ENCODE data around the gene NDUFAF2. TPM values are rescaled to one million over a fixed set of nuclear protein-coding genes. Genes with fewer than 3 reads are reported as not detected.

Gene NDUFAF2
- total RNA-seq, 2 experiments from 2014 or later, result 35.6 to 38.5 TPM

DNA sequence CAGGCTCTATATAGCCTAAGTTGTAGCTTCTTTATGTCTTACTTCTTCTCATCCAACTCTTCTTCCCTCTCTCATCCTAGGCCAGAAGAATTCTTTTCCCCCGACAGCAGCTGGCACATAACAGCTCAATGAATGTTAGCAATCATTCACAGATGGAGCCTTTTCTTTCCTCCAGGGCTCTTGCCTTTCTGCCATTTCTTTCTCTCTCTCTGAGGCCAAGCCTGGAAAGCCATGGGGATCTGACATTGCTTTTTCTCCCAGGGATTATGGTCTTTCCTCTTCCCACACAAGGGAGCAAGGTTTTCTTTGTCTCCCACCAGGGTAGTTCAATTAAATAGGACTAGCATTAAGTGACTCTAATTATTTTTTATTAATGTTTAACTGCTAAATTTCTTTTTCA lies 196.8 kb downstream of the NDUFAF2 start:
- intact Hi-C loops (cut with micrococcal nuclease), result no loop called here
- H3K36me3 Mint-ChIP-seq (ENCODE audit: low read depth), result peaks cover 8% of the 10 kb centered on the region
- no peaks in the 10 kb centered on the region for H3K27me3 Mint-ChIP-seq (ENCODE audit: low read depth)
- H3K27ac Mint-ChIP-seq, result no peak overlapping the region
- no peaks in the 10 kb centered on the region for H3K4me1 Mint-ChIP-seq (ENCODE audit: low read depth)
- peaks cover 8% of the 10 kb centered on the region for H3K9me3 Mint-ChIP-seq
- H3K4me3 Mint-ChIP-seq, result no peak overlapping the region
- DNase-seq, result no peak
- CTCF ChIA-PET, result no interaction called here

DNA sequence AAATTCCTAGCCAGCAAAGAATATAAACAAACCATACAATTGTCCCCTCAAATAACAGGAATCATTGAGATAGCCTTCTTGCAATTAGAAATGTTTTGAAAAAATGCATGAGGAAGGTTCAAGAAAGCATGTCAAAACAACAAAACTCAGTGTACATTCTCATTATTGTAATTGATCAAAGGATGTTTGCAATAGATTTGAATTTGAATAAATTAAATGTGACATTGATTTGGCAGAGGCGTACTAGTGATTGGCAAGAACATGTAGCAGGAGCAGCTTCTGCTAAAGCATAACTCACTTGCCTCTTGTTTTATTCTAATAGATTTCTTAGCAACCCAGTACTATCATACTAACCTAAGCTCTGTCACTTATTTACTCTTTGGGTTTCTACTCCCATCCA lies 197.4 kb downstream of the NDUFAF2 start:
- Mint-ChIP-seq H3K9me3 (peaks cover 8% of the 10 kb centered on the region), H3K36me3 (ENCODE audit: low read depth) (peaks cover 10% of the 10 kb centered on the region), H3K27me3 (ENCODE audit: low read depth) (no peaks in the 10 kb centered on the region), H3K4me1 (ENCODE audit: low read depth) (no peaks in the 10 kb centered on the region), H3K4me3 (no peak overlapping the region), H3K27ac (no peak overlapping the region)
- DNase-seq, result no peak
- intact Hi-C loops (cut with micrococcal nuclease), result no loop called here
- CTCF ChIA-PET, result no interaction called here

DNA sequence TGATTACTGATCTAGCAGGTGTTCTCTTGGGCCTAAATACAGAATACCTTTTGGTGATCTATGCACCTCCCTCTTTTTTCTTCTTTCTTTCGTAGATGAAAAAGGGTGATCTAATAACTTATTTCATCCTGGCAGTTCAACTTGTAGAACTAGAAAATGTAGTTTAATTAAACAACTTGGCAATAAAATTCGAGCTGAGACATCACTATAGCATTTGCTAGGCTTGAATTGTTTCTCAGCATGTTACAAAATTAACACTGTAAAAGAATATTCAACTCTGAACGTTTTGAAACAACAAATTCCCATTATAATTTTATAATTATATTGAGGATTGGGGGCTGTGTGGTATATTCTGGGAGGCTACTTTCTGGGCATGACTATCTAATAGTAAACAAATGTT lies 197.8 kb downstream of the NDUFAF2 start:
- CTCF ChIA-PET, result no interaction called here
- no peaks in the 10 kb centered on the region for H3K4me1 Mint-ChIP-seq (ENCODE audit: low read depth)
- H3K27ac Mint-ChIP-seq, result no peak overlapping the region
- no peak overlapping the region for H3K4me3 Mint-ChIP-seq
- intact Hi-C loops (cut with micrococcal nuclease), result no loop called here
- H3K27me3 Mint-ChIP-seq (ENCODE audit: low read depth), result no peaks in the 10 kb centered on the region
- H3K36me3 Mint-ChIP-seq (ENCODE audit: low read depth), result peaks cover 10% of the 10 kb centered on the region
- DNase-seq, result no peak
- peaks cover 10% of the 10 kb centered on the region for H3K9me3 Mint-ChIP-seq

DNA sequence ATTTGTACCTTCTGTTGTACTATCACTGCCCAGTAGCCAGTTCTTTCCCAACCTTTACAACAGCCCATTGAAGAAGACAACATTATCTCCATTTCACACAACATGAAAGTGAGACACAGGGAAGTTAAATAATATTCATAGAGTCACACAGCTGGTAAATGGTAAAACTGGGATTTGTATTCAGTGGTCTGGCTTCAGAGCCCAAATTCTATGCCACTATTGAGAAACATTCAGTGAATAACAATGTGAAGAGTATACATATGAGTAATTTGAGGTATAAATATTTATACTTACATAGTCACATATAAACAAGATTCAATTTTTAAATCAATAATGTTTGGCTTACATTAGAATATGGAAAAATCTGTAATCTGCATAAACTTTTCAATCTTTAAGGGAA lies 203.5 kb downstream of the NDUFAF2 start:
- H3K9me3 Mint-ChIP-seq, result peaks cover 27% of the 10 kb centered on the region
- no peak overlapping the region for H3K27ac Mint-ChIP-seq
- intact Hi-C loops (cut with micrococcal nuclease), result no loop called here
- H3K27me3 Mint-ChIP-seq (ENCODE audit: low read depth), result no peaks in the 10 kb centered on the region
- DNase-seq, result no peak
- no peak overlapping the region for H3K4me3 Mint-ChIP-seq
- peaks cover 27% of the 10 kb centered on the region for H3K36me3 Mint-ChIP-seq (ENCODE audit: low read depth)
- peaks cover 2% of the 10 kb centered on the region for H3K4me1 Mint-ChIP-seq (ENCODE audit: low read depth)
- CTCF ChIA-PET, result interaction anchor here (1.4 kb wide), 1 partner anchor 10 kb away, joined by 3 read pairs; no protein-coding TSS in a partner anchor

DNA sequence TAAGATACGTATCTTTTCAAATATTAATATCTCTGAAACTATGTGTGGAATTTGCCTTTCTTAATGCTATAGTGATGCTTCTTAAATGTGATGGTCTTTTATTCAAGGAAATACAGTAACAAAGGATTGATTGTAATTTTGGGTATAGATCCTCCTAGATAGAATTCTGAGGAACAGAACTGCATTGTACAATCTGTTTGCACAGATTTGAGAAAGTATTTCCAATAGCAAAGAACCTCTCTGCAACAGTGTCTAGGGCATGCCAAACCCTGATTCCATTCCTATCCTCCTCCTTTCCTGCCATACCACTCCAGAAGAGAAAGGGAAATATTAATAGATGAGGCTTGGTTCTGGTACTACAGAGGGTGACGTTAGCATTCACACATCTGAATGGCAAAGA lies 206.9 kb downstream of the NDUFAF2 start:
- CTCF ChIA-PET, result no interaction called here
- peaks cover 44% of the 10 kb centered on the region for H3K36me3 Mint-ChIP-seq (ENCODE audit: low read depth)
- peaks cover 36% of the 10 kb centered on the region for H3K9me3 Mint-ChIP-seq
- H3K4me1 Mint-ChIP-seq (ENCODE audit: low read depth), result peaks cover 2% of the 10 kb centered on the region
- DNase-seq, result no peak
- H3K27ac Mint-ChIP-seq, result no peak overlapping the region
- no peaks in the 10 kb centered on the region for H3K27me3 Mint-ChIP-seq (ENCODE audit: low read depth)
- intact Hi-C loops (cut with micrococcal nuclease), result no loop called here
- no peak overlapping the region for H3K4me3 Mint-ChIP-seq

GRCh38 chr5:61159070-61159469 lies 214.1 kb downstream of the NDUFAF2 start:
- Mint-ChIP-seq H3K27ac (no peak overlapping the region), H3K4me3 (no peak overlapping the region), H3K36me3 (ENCODE audit: low read depth) (peaks cover 64% of the 10 kb centered on the region), H3K9me3 (peaks cover 14% of the 10 kb centered on the region), H3K27me3 (ENCODE audit: low read depth) (no peaks in the 10 kb centered on the region), H3K4me1 (ENCODE audit: low read depth) (peaks cover 36% of the 10 kb centered on the region)
- CTCF ChIA-PET, result interaction anchor here (0.6 kb wide), 1 partner anchor 884 kb away, joined by 5 read pairs; no protein-coding TSS in a partner anchor
- DNase-seq, result no peak
- intact Hi-C loops (cut with micrococcal nuclease), result no loop called here

- CTCF ChIA-PET, result interaction anchor here (0.7 kb wide), 1 partner anchor 113 kb away, joined by 4 read pairs; no protein-coding TSS in a partner anchor
- H3K4me1 Mint-ChIP-seq (ENCODE audit: low read depth), result peaks cover 36% of the 10 kb centered on the region
- intact Hi-C loops (cut with micrococcal nuclease), result loop anchor here (5.0 to 10.0 kb wide), 3 partner anchors 185 to 1145 kb away; partner anchors contain the start of genes DEPDC1B and KIF2A
These were observed 214.8 kb downstream of the NDUFAF2 start for GRCh38 chr5:61159836-61160235.

GRCh38 chr5:61160497-61160896 lies 215.5 kb downstream of the NDUFAF2 start:
- no peak overlapping the region for H3K27ac Mint-ChIP-seq
- peaks cover 50% of the 10 kb centered on the region for H3K36me3 Mint-ChIP-seq (ENCODE audit: low read depth)
- intact Hi-C loops (cut with micrococcal nuclease), result loop anchor here (5.0 to 10.0 kb wide), 3 partner anchors 186 to 1144 kb away; partner anchors contain the start of genes DEPDC1B and KIF2A
- CTCF ChIA-PET, result interaction anchor here (0.7 kb wide), 1 partner anchor 112 kb away, joined by 4 read pairs; no protein-coding TSS in a partner anchor
- no peak for DNase-seq
- H3K9me3 Mint-ChIP-seq, result peaks cover 3% of the 10 kb centered on the region
- H3K4me3 Mint-ChIP-seq, result peak overlapping the region; percentile 9
- H3K4me1 Mint-ChIP-seq (ENCODE audit: low read depth), result peaks cover 38% of the 10 kb centered on the region
- no peaks in the 10 kb centered on the region for H3K27me3 Mint-ChIP-seq (ENCODE audit: low read depth)

More at GRCh38 chr5:61159836-61160235, 214.8 kb downstream of the NDUFAF2 start:
- no peak for DNase-seq
- H3K27me3 Mint-ChIP-seq (ENCODE audit: low read depth), result no peaks in the 10 kb centered on the region
- H3K27ac Mint-ChIP-seq, result no peak overlapping the region
- H3K4me3 Mint-ChIP-seq, result no peak overlapping the region
- peaks cover 8% of the 10 kb centered on the region for H3K9me3 Mint-ChIP-seq
- H3K36me3 Mint-ChIP-seq (ENCODE audit: low read depth), result peaks cover 56% of the 10 kb centered on the region

DNA sequence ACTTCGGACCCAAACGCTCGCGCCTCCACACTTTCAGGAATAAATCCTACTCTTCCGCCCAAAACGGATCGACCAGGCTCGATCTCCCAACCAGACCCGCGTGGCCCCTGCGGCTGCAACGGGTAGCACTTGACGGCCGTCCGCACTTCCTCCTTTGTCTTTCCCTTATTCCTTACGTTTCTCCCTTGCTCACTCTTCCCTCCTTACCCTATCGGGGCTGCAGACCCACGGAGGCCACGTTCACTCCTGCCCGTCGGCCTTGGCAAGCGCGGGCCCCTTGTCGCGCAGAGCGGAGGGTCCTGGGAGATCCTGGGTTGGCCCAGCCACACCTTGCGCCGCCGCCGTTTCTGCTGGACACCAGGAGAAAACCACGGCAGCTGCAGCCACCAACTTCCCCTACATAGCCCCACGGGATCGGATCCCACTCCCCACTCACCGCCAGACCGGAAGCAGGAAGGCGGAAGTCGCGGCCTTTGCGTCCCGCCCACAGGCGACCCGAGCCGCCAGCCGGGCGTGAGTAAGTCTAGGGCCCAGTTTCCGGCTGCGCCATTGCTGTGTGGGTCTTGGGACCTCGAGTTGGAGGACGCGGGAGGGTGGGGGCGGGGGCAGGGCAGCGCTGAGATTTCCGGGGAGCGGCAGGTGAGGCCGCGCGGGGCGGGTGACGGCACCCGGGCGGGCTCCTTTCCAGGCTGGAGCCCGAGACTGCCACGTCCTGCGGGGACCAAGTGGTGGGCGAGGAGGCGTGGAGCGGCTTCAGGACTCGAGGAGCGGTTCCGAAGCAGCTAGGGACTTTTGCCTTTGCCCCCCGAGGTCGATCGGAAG lies 217.2 kb downstream of the NDUFAF2 start, which contains the start of gene SMIM15:
Gene SMIM15, minus strand, starts transcription at position 459 of the 822 bp plus-strand sequence. CDS start 2,297 bp downstream, outside the sequence.
- H3K27ac Mint-ChIP-seq, result peak within 1 kb of the TSS; percentile 95
- peaks cover 41% of the 10 kb centered on the region for H3K36me3 Mint-ChIP-seq (ENCODE audit: low read depth)
- intact Hi-C loops (cut with micrococcal nuclease), result loop anchor here (1.0 to 10.0 kb wide), 8 partner anchors 41 to 1143 kb away; partner anchors contain the start of genes DEPDC1B, ERCC8, KIF2A and NDUFAF2
- CTCF ChIA-PET, result no interaction called here
- peak; percentile 90 for DNase-seq
- peak within 1 kb of the TSS; percentile 97 for H3K4me3 Mint-ChIP-seq
- H3K4me1 Mint-ChIP-seq (ENCODE audit: low read depth), result peaks cover 38% of the 10 kb centered on the region
- no peaks in the 10 kb centered on the region for H3K27me3 Mint-ChIP-seq (ENCODE audit: low read depth)
- H3K9me3 Mint-ChIP-seq, result no peaks in the 10 kb centered on the region

DNA sequence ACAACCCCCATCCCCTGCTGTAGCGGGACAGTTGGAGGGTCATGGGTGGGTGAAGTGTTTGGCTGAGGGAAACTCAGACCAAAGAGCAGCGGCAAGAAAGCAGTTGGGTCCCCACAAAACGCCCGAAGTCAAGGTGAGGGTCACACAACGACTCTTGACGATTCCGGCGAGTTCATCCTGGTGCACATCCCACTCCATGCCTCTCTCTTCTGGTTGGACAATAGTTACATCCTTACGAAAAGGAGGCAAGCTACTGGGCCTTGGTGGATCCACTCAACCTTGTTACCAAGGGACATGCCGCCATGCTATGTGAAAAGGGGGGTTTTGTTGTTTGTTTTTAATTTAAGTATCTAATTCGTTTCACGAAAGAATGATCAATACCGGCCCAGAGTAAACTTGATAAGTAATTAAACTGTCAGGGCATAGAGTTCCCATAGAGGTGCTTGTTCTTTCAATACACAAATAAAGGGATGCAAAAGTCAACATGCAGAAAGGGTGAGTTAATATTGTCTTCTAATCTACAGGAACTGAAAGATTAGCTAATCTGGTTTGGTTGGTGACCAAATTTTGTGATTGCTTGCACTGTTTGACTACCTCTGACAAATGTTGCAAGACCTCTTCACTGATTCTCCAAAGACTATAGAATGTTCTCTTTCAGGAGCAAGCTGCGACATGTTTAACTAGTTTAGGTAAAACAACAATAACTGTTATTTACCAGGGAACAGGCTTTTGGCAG lies 218.0 kb downstream of the NDUFAF2 start:
- CTCF ChIA-PET, result no interaction called here
- intact Hi-C loops (cut with micrococcal nuclease), result loop anchor here (1.0 to 10.0 kb wide), 8 partner anchors 40 to 1142 kb away; partner anchors contain the start of genes DEPDC1B, ERCC8, KIF2A and NDUFAF2
- no peaks in the 10 kb centered on the region for H3K9me3 Mint-ChIP-seq

DNA sequence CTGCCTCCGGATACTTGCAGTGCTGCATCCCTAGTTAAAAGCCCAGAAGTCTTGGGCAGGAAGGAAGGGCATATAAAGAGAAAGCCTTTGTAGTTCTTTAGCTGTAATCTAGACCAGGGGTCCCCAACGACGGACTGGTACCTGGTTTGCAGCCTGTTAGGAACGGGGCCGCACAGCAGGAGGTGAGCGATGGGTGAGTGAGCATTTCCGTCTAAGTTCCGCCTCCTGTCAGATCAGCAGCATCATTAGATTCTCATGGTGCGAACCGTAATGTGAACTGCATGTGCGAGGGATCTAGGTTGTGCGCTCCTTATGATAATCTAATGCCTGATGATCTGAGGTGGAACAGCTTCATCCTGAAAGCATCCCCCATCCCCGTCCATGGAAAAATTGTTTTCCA lies 218.9 kb downstream of the NDUFAF2 start:
- H3K27me3 Mint-ChIP-seq (ENCODE audit: low read depth), result no peaks in the 10 kb centered on the region
- intact Hi-C loops (cut with micrococcal nuclease), result loop anchor here (2.0 to 10.0 kb wide), 4 partner anchors 39 to 1141 kb away; partner anchors contain the start of genes DEPDC1B and KIF2A
- peaks cover 33% of the 10 kb centered on the region for H3K36me3 Mint-ChIP-seq (ENCODE audit: low read depth)
- H3K4me1 Mint-ChIP-seq (ENCODE audit: low read depth), result peaks cover 34% of the 10 kb centered on the region
- CTCF ChIA-PET, result interaction anchor here (0.6 to 1.3 kb wide), 2 partner anchors 18 to 508 kb away, joined by 3 to 4 read pairs; no protein-coding TSS in a partner anchor
- no peak overlapping the region for H3K27ac Mint-ChIP-seq
- no peaks in the 10 kb centered on the region for H3K9me3 Mint-ChIP-seq
- no peak overlapping the region for H3K4me3 Mint-ChIP-seq
- no peak for DNase-seq

More for the DNA sequence above, 218.0 kb downstream of the NDUFAF2 start:
- Mint-ChIP-seq H3K27ac (peak overlapping the region; percentile 95), H3K4me3 (peak overlapping the region; percentile 97), H3K4me1 (ENCODE audit: low read depth) (peaks cover 38% of the 10 kb centered on the region), H3K27me3 (ENCODE audit: low read depth) (no peaks in the 10 kb centered on the region), H3K36me3 (ENCODE audit: low read depth) (peaks cover 38% of the 10 kb centered on the region)
- DNase-seq, result peak; percentile 5

DNA sequence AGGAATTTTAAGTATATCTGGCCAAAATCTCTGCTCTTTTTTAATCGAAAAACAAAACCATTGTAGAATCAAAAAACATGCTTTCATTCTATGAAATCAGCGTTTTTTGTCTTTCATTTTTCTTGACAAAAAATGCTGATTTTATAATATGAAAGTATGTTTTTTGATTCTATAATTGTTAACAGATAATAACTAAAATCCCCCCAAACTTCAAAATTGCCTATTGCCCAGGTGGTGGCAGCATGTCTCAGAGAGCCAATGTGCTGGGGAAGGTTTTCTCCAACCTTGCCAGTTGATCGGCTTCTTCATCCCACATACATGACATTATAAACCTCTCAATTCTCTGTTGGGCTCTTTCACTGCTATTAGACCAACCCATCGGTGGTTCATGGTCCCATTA lies 222.4 kb downstream of the NDUFAF2 start:
- Mint-ChIP-seq H3K4me3 (no peak overlapping the region), H3K27ac (no peak overlapping the region), H3K36me3 (ENCODE audit: low read depth) (peaks cover 6% of the 10 kb centered on the region), H3K4me1 (ENCODE audit: low read depth) (peaks cover 10% of the 10 kb centered on the region), H3K27me3 (ENCODE audit: low read depth) (no peaks in the 10 kb centered on the region), H3K9me3 (no peaks in the 10 kb centered on the region)
- DNase-seq, result peak; percentile 22
- intact Hi-C loops (cut with micrococcal nuclease), result loop anchor here (1.0 to 10.0 kb wide), 4 partner anchors 193 to 1137 kb away; partner anchors contain the start of gene KIF2A
- CTCF ChIA-PET, result no interaction called here
